HepG2 (cell line): Measurements from ENCODE around the gene SS18L1. TPM values are rescaled to one million over a fixed set of nuclear protein-coding genes. Genes with fewer than 3 reads are reported as not detected.

Source experiments
- BRF2 ChIP-seq: sonication (generic); formaldehyde crosslinking; IDR thresholded peaks from 2 replicates; pipeline ENCODE4 v1.8.1; 2022; ENCODE audit warnings: mild to moderate bottlenecking, missing genetic modification reagents
- CEBPB ChIP-seq: IDR thresholded peaks from 2 replicates; pipeline ENCODE4 v1.6.1; 2011; ENCODE audit warnings: low read depth, low read length, improper control_type of control experiment, borderline replicate concordance
- FOSL2 ChIP-seq: sonication (generic); formaldehyde crosslinking; IDR thresholded peaks from 2 replicates; pipeline ENCODE4 v1.4.0; 2020; ENCODE audit warnings: missing genetic modification reagents
- HDAC1 ChIP-seq: sonication (generic); formaldehyde crosslinking; IDR thresholded peaks from 2 replicates; pipeline ENCODE4 v1.5.1; 2020; ENCODE audit warnings: mild to moderate bottlenecking, missing genetic modification reagents
- HIC2 ChIP-seq: sonication (generic); formaldehyde crosslinking; IDR thresholded peaks from 2 replicates; pipeline ENCODE4 v1.9.0; 2022; ENCODE audit warnings: low read depth, missing genetic modification reagents
- HNRNPL ChIP-seq: fragments of 200-400 bp; formaldehyde crosslinking; IDR thresholded peaks from 2 replicates; pipeline ENCODE4 v1.6.1; 2017; ENCODE audit warnings: mild to moderate bottlenecking, low read depth, low read length
- KDM5B ChIP-seq: sonication (generic); formaldehyde crosslinking; IDR thresholded peaks from 2 replicates; pipeline ENCODE4 v1.4.0; 2020; ENCODE audit warnings: missing genetic modification reagents, mild to moderate bottlenecking, borderline replicate concordance
- MAZ ChIP-seq, 2 experiments: sonication (generic) in 1 of 2; formaldehyde crosslinking in 1 of 2; IDR thresholded peaks; 2 replicates each; pipeline versions ENCODE4 v1.5.0 to v1.6.1; 2012 to 2020; ENCODE audit warnings: low read depth in 2 of 2, mild to moderate bottlenecking in 2 of 2, borderline replicate concordance in 1 of 2, improper control_type of control experiment in 1 of 2, low read length in 1 of 2, missing genetic modification reagents in 1 of 2, moderate library complexity in 1 of 2
- MYNN ChIP-seq: sonication (generic); formaldehyde crosslinking; IDR thresholded peaks from 2 replicates; pipeline ENCODE4 v1.4.0; 2020; ENCODE audit warnings: mild to moderate bottlenecking, low read depth, missing genetic modification reagents
- MYPOP ChIP-seq: sonication (generic); formaldehyde crosslinking; IDR thresholded peaks from 2 replicates; pipeline ENCODE4 v1.8.1; 2023; ENCODE audit warnings: mild to moderate bottlenecking, moderate library complexity, missing genetic modification reagents
- NPAS2 ChIP-seq: sonication (generic); formaldehyde crosslinking; IDR thresholded peaks from 2 replicates; pipeline ENCODE4 v1.8.0; 2022; ENCODE audit warnings: mild to moderate bottlenecking, missing genetic modification reagents, borderline replicate concordance
- PCBP1 ChIP-seq: fragments of 200-400 bp; formaldehyde crosslinking; IDR thresholded peaks from 2 replicates; pipeline ENCODE4 v1.6.1; 2017; ENCODE audit warnings: mild to moderate bottlenecking, low read depth, low read length, borderline replicate concordance
- TCF7 ChIP-seq: sonication (generic); IDR thresholded peaks from 2 replicates; pipeline ENCODE4 v1.6.1; 2016; ENCODE audit warnings: antibody characterized with exemption, low read depth
- TEAD3 ChIP-seq: optimal IDR thresholded peaks from 2 replicates; pipeline ENCODE3; 2016; ENCODE audit warnings: borderline replicate concordance
- WIZ ChIP-seq: sonication (generic); formaldehyde crosslinking; IDR thresholded peaks from 2 replicates; pipeline ENCODE4 v1.5.1; 2020; ENCODE audit warnings: mild to moderate bottlenecking, missing genetic modification reagents
- ZBTB3 ChIP-seq: sonication (generic); formaldehyde crosslinking; IDR thresholded peaks from 2 replicates; pipeline ENCODE4 v1.4.0; 2020; ENCODE audit warnings: low read depth, mild to moderate bottlenecking, moderate library complexity, missing genetic modification reagents, borderline replicate concordance
- ZNF275 ChIP-seq: sonication (generic); formaldehyde crosslinking; IDR thresholded peaks from 2 replicates; pipeline ENCODE4 v1.8.0; 2022; ENCODE audit warnings: missing genetic modification reagents, mild to moderate bottlenecking, inconsistent platforms, borderline replicate concordance
- ZNF430 ChIP-seq: sonication (generic); formaldehyde crosslinking; IDR thresholded peaks from 2 replicates; pipeline ENCODE4 v1.9.0; 2021; ENCODE audit warnings: mild to moderate bottlenecking, missing genetic modification reagents
- ZNF619 ChIP-seq: sonication (generic); formaldehyde crosslinking; IDR thresholded peaks from 2 replicates; pipeline ENCODE4 v1.4.0; 2020; ENCODE audit warnings: mild to moderate bottlenecking, missing genetic modification reagents
- ZSCAN21 ChIP-seq: sonication (generic); formaldehyde crosslinking; IDR thresholded peaks from 2 replicates; pipeline ENCODE4 v1.8.0; 2022; ENCODE audit warnings: mild to moderate bottlenecking, missing genetic modification reagents, moderate library complexity, borderline replicate concordance
- ZUFSP ChIP-seq: sonication (generic); formaldehyde crosslinking; IDR thresholded peaks from 2 replicates; pipeline ENCODE4 v1.9.0; 2021; ENCODE audit warnings: missing genetic modification reagents, mild to moderate bottlenecking, borderline replicate concordance
- polyA plus RNA-seq, 8 experiments: library from polyadenylated mRNA; depleted of rRNA in 3 of 8; stranded (reverse) in 7 of 8; unstranded in 1 of 8; fragments of >200 nt; fragmentation: Illumina TruSeq in 4 of 8; extraction: Trizol in 4 of 8; gene quantifications; 2 replicates each; pipeline versions ENCODE4 v1.2.1 to v1.2.3, GENCODE V29; 2011 to 2016; ENCODE audit warnings: low read depth in 4 of 8, missing spikeins in 1 of 8, mixed read lengths in 1 of 8; ENCODE audit not compliant: insufficient read depth in 1 of 8
- total RNA-seq, 5 experiments: library from RNA; depleted of rRNA; stranded (reverse); fragments of >200 nt; fragmentation: Illumina TruSeq; extraction: Trizol; gene quantifications; 2 replicates each; pipeline ENCODE4 v1.2.3, GENCODE V29; 2016; ENCODE audit warnings: low read depth in 1 of 5

SS18L1 gene
- total and polyA plus RNA-seq, 2 of the 13 experiments (the other 11 are each of a cell fraction or from before 2014, with no cell fraction given): 17.8 to 27.6 TPM

GRCh38 chr20:62141397-62142251 lies 1.9 kb upstream of the SS18L1 start (continued):
- TF ChIP-seq ZBTB3 (CRISPR knock-in tag) (no peak), TEAD3 (CRISPR knock-in tag) (peak; percentile 30), ZSCAN21 (CRISPR knock-in tag) (0 out of 2 replicates have a peak, but pooled peaks have one; percentile 9), ZNF619 (CRISPR knock-in tag) (0 out of 2 replicates have a peak, but pooled peaks have one; percentile 23), KDM5B (peak; percentile 65; the same call in 1 of the 2 replicates), WIZ (CRISPR knock-in tag) (no peak), FOSL2 (CRISPR knock-in tag) (peak; percentile 51; the same call in 1 of the 2 replicates), MAZ (IDR thresholded peaks at IDR 0.05; ENCODE audit: borderline replicate concordance, low read depth, low read length) (no peak), MAZ (CRISPR knock-in tag; IDR thresholded peaks at IDR 0.05; ENCODE audit: low read depth) (peak; percentile 54; the same call in 1 of the 2 replicates), CEBPB (peak; percentile 23; the same call in 1 of the 2 replicates), ZUFSP (CRISPR knock-in tag) (no peak), HIC2 (CRISPR knock-in tag) (no peak), BRF2 (CRISPR knock-in tag) (no peak), ZNF430 (CRISPR knock-in tag) (no peak), MYPOP (peak; percentile 86), PCBP1 (no peak), HDAC1 (no peak), MYNN (CRISPR knock-in tag) (peak; percentile 88; the same call in 1 of the 2 replicates), ZNF275 (no peak), HNRNPL (0 out of 2 replicates have a peak, but pooled peaks have one; percentile 35), NPAS2 (CRISPR knock-in tag) (no peak), TCF7 (no peak)
